SK-N-SH treated with all-trans-retinoic acid at 6 μM for 48 hours (cell line): ENCODE data around the gene GZMM.

Source experiments
- ARNTL ChIP-seq: fragments of 450-650 bp; formaldehyde crosslinking; IDR thresholded peaks from 2 replicates; pipeline ENCODE4 v1.5.0; 2020; ENCODE audit warnings: low read depth, mild to moderate bottlenecking, moderate library complexity, borderline replicate concordance
- TCF4 ChIP-seq: fragments of 250-450 bp; sonication (Bioruptor Pico); IDR thresholded peaks from 2 replicates; pipeline ENCODE4 v1.8.0; 2021; ENCODE audit warnings: mild to moderate bottlenecking, moderate library complexity, borderline replicate concordance
- ZFP30 ChIP-seq: fragments of 450-650 bp; formaldehyde crosslinking; IDR thresholded peaks from 2 replicates; pipeline ENCODE4 v1.5.0; 2022; ENCODE audit warnings: mild to moderate bottlenecking, moderate library complexity
- TF ChIP-seq, protein P1 (sequence below): fragments of 250-450 bp; sonication (Bioruptor Pico); IDR thresholded peaks from 2 replicates; pipeline ENCODE4 v1.8.0; 2021; ENCODE audit warnings: low read depth, mild to moderate bottlenecking, moderate library complexity, borderline replicate concordance
- TF ChIP-seq, protein P2 (sequence below): fragments of 250-450 bp; sonication (Bioruptor Pico); IDR thresholded peaks from 2 replicates; pipeline ENCODE4 v1.8.0; 2020; ENCODE audit warnings: mild to moderate bottlenecking, moderate library complexity, borderline replicate concordance

DNA sequence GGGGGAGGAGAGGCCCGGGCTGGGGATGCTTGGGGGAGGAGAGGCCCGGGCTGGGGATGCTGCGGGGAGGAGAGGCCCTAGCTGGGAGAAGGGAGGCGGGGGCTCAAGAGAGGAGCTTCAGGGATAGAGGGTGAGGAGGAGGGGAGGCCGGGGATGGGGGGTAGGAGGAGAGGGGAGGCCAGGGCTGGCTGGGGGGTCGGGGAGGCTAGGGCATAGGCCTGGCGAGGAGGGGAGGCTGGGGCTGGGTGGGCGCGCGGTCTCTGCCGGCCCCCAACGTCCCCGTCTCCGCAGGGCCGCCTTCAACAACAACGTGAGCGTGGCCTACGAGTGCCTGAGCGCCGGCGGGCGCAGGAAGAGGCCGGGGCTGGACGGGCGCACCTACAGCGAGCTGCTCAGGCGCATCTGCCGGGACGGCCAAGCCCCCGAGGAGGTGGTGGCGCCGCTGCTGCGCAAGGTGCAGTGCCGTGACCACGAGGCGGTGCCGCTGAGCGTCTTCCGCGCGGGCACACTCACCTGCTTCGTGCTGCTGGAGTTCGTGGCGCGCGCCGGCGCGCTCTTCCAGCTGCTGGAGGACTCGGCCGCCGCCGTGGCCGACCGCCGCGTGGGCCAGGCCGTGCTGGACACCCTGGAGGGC lies 25.1 kb upstream of the GZMM start:
- TF ChIP-seq ZFP30: no peak
- no peak for TF ChIP-seq ARNTL
- TF ChIP-seq, protein P1, sequence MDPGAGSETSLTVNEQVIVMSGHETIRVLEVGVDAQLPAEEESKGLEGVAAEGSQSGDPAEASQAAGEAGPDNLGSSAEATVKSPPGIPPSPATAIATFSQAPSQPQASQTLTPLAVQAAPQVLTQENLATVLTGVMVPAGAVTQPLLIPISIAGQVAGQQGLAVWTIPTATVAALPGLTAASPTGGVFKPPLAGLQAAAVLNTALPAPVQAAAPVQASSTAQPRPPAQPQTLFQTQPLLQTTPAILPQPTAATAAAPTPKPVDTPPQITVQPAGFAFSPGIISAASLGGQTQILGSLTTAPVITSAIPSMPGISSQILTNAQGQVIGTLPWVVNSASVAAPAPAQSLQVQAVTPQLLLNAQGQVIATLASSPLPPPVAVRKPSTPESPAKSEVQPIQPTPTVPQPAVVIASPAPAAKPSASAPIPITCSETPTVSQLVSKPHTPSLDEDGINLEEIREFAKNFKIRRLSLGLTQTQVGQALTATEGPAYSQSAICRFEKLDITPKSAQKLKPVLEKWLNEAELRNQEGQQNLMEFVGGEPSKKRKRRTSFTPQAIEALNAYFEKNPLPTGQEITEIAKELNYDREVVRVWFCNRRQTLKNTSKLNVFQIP (CRISPR knock-in tag): no peak
- TF ChIP-seq, protein P2, sequence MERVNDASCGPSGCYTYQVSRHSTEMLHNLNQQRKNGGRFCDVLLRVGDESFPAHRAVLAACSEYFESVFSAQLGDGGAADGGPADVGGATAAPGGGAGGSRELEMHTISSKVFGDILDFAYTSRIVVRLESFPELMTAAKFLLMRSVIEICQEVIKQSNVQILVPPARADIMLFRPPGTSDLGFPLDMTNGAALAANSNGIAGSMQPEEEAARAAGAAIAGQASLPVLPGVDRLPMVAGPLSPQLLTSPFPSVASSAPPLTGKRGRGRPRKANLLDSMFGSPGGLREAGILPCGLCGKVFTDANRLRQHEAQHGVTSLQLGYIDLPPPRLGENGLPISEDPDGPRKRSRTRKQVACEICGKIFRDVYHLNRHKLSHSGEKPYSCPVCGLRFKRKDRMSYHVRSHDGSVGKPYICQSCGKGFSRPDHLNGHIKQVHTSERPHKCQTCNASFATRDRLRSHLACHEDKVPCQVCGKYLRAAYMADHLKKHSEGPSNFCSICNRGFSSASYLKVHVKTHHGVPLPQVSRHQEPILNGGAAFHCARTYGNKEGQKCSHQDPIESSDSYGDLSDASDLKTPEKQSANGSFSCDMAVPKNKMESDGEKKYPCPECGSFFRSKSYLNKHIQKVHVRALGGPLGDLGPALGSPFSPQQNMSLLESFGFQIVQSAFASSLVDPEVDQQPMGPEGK: no peak
- no peak for TF ChIP-seq TCF4
